Measurements from ENCODE around the gene ASPHD1. TPM values are rescaled to one million over a fixed set of nuclear protein-coding genes. Genes with fewer than 3 reads are reported as not detected.
"Not testable (repeated sequence)": the region's sequence is repeated elsewhere in the genome, so short reads cannot be mapped to it uniquely, and the experiment has no call there.

ASPHD1 gene
- total RNA-seq, 4 donors from 2014 or later = 0.40 to 1.2 (median 1.1) TPM; not detected in 1

- Histone ChIP-seq H3K9me3 (no peaks in the 10 kb centered on the region), H3K27ac (no peak overlapping the region), H3K27me3 (peaks cover 36% of the 10 kb centered on the region), H3K4me1 (peaks cover 0 to 12% (median 4%) of the 10 kb centered on the region in 4 donors), H3K36me3 (no peaks in the 10 kb centered on the region), H3K4me3 (no peak overlapping the region)
- no peak for TF ChIP-seq POLR2AphosphoS5 (IDR thresholded peaks at IDR 0.05)
- no peak for TF ChIP-seq EP300 (IDR thresholded peaks at IDR 0.05; ENCODE audit: low read depth)
- no peak for TF ChIP-seq POLR2A (IDR thresholded peaks at IDR 0.05)
- no peak for TF ChIP-seq CTCF (IDR thresholded peaks at IDR 0.05)
- in situ Hi-C loops (cut with MboI; ENCODE audit: low pct_ligation_motif_present in 1 of 4, low pct_unique_long_range_greater_than_20kb in 1 of 4, low sequenced_read_pairs in 3 of 4) = loop anchor here in 1 of 4 donors (25.0 kb wide), 1 partner anchor 159 kb away; the partner anchor contains the start of gene TLCD3B
- intact Hi-C loops (cut with DNase I; ENCODE audit: low total_unique reads) = no loop called here
- DNase-seq = no peak
- 92% methylated on average over 14 of the region's 14 CpGs; no CpG with 5 or more reads in 1 of the 2 donors for WGBS, 2 donors (ENCODE audit: low coverage in 1 of 2)
Measured at GRCh38 chr16:29878172-29878571, 22.1 kb upstream of the ASPHD1 start.

- TF ChIP-seq EP300 (IDR thresholded peaks at IDR 0.05; ENCODE audit: low read depth) (no peak), CTCF (IDR thresholded peaks at IDR 0.05) (no peak), POLR2A (IDR thresholded peaks at IDR 0.05) (no peak), POLR2AphosphoS5 (IDR thresholded peaks at IDR 0.05) (no peak)
- H3K4me1 ChIP-seq = peaks cover 0 to 12% (median 4%) of the 10 kb centered on the region in 4 donors
- in situ Hi-C loops (cut with MboI; ENCODE audit: low pct_ligation_motif_present in 1 of 4, low pct_unique_long_range_greater_than_20kb in 1 of 4, low sequenced_read_pairs in 3 of 4) (loop anchor here in 1 of 4 donors (25.0 kb wide), 1 partner anchor 156 kb away; the partner anchor contains the start of gene TLCD3B), intact Hi-C loops (cut with DNase I; ENCODE audit: low total_unique reads) (no loop called here)
- H3K4me3 ChIP-seq = no peak overlapping the region
- 91 to 100% methylated on average over 1 to 3 of the region's 3 CpGs for whole genome bisulfite sequencing, 2 donors (ENCODE audit: low coverage in 1 of 2)
- H3K9me3 ChIP-seq = no peaks in the 10 kb centered on the region
- no peak overlapping the region for H3K27ac ChIP-seq
- no peak for DNase-seq
- H3K27me3 ChIP-seq = peaks cover 32% of the 10 kb centered on the region
- no peaks in the 10 kb centered on the region for H3K36me3 ChIP-seq
Measured at GRCh38 chr16:29881050-29881449, 19.2 kb upstream of the ASPHD1 start.

GRCh38 chr16:29883987-29884386, 16.3 kb upstream of the ASPHD1 start:
- intact Hi-C loops (cut with DNase I; ENCODE audit: low total_unique reads) (no loop called here), in situ Hi-C loops (cut with MboI; ENCODE audit: low pct_ligation_motif_present in 1 of 4, low pct_unique_long_range_greater_than_20kb in 1 of 4, low sequenced_read_pairs in 3 of 4) (loop anchor here in 1 of 4 donors (25.0 kb wide), 1 partner anchor 153 kb away; the partner anchor contains the start of gene TLCD3B)
- Histone ChIP-seq H3K4me3 (no peak overlapping the region), H3K4me1 (no peaks in the 10 kb centered on the region), H3K9me3 (no peaks in the 10 kb centered on the region), H3K36me3 (no peaks in the 10 kb centered on the region), H3K27me3 (peaks cover 2% of the 10 kb centered on the region), H3K27ac (no peak overlapping the region)
- TF ChIP-seq POLR2AphosphoS5 (IDR thresholded peaks at IDR 0.05) (no peak), POLR2A (IDR thresholded peaks at IDR 0.05) (no peak), CTCF (IDR thresholded peaks at IDR 0.05) (no peak), EP300 (IDR thresholded peaks at IDR 0.05; ENCODE audit: low read depth) (no peak)
- no peak for DNase-seq
- 72 to 89% methylated on average over 3 to 6 of the region's 6 CpGs for WGBS, 2 donors (ENCODE audit: low coverage in 1 of 2)

- H3K4me1 ChIP-seq; H3K4me3 ChIP-seq; H3K36me3 ChIP-seq; H3K9me3 ChIP-seq; H3K27me3 ChIP-seq; intact Hi-C loops (cut with DNase I; ENCODE audit: low total_unique reads); H3K27ac ChIP-seq; DNase-seq: not testable (repeated sequence)
- WGBS, 2 donors (ENCODE audit: low coverage in 1 of 2) = 92% methylated on average over 3 of the region's 3 CpGs; no CpG with 5 or more reads in 1 of the 2 donors
- in situ Hi-C loops (cut with MboI; ENCODE audit: low pct_ligation_motif_present in 1 of 4, low pct_unique_long_range_greater_than_20kb in 1 of 4, low sequenced_read_pairs in 3 of 4) = loop anchor here in 1 of 4 donors (25.0 kb wide), 1 partner anchor 148 kb away; the partner anchor contains the start of gene TLCD3B
Measured at GRCh38 chr16:29889372-29889771, 10.9 kb upstream of the ASPHD1 start.

All from transverse colon (tissue), 4 donors.